K562 (cell line): ENCODE results near the gene JADE2. TPM values are rescaled to one million over a fixed set of nuclear protein-coding genes. Genes with fewer than 3 reads are reported as not detected.
A peak's percentile ranks its signal among the peaks of the same experiment; 100 is the strongest.

ENCODE experiments used
- ATAC-seq: fragments of 200-7000 bp; cut with Tn5 transposase; 3 replicates; pipeline ENCODE4 v1.9.1; 2020; ENCODE audit warnings: moderate library complexity
- BruUV-seq: library from RNA; stranded (reverse); fragments of 400-500 nt; replicated peaks from 2 replicates; lab custom pipeline; 2021; lab: Mats Ljungman, UMichigan
- CTCF ChIA-PET: fragments of 300-600 bp; formaldehyde crosslinking; extraction: SDS; loops from one replicate; lab custom pipeline; 2021; ENCODE audit warnings: low intra/inter-chr PET ratio; lab: Yijun Ruan, JAX
- POLR2A ChIA-PET: fragments of 300-600, 350-650 bp; sonication (Branson Sonifier 250); formaldehyde crosslinking; extraction: SDS; loops from one replicate; lab custom pipeline; 2021; ENCODE audit warnings: antibody characterized with exemption, inconsistent platforms; lab: Yijun Ruan, JAX
- DNase-seq, 4 experiments: peaks; one replicate each; pipeline versions ENCODE4 v3.0.0 to v3.0.0-alpha.2; 2011 to 2018; ENCODE audit warnings: low spot score in 3 of 4, mixed read lengths in 3 of 4; ENCODE audit errors: extremely low read depth in 1 of 4
- FAIRE-seq: peaks from 2 replicates; lab custom pipeline; 2011; peaks lifted over from hg19 to GRCh38; lab: Jason Lieb, UNC
- H2AFZ ChIP-seq: 2 replicates; pipeline ENCODE4 v1.6.0; 2011; ENCODE audit warnings: low read depth, low read length, control low read depth, inconsistent platforms
- H3K27ac ChIP-seq: fragments of 200-600 bp; 3 replicates; pipeline ENCODE4 v1.8.0; 2011; ENCODE audit warnings: low read depth, mild to moderate bottlenecking, control low read depth, inconsistent platforms, low read length, moderate library complexity, mixed read lengths; ENCODE audit errors: extremely low read depth
- H3K27me3 ChIP-seq, 2 experiments: fragments of 300-600 bp in 1 of 2; 2 replicates in 1 of 2; 3 replicates in 1 of 2; pipeline versions ENCODE4 v1.6.0 to v1.8.0; 2011; ENCODE audit warnings: inconsistent platforms in 2 of 2, low read length in 2 of 2, mild to moderate bottlenecking in 1 of 2, mixed read lengths in 1 of 2, moderate library complexity in 1 of 2; ENCODE audit not compliant: control insufficient read depth in 2 of 2, insufficient read depth in 2 of 2
- H3K36me3 ChIP-seq: fragments of 300-600 bp; 3 replicates; pipeline ENCODE4 v1.8.0; 2011; ENCODE audit warnings: mild to moderate bottlenecking, low read length, inconsistent platforms; ENCODE audit not compliant: control insufficient read depth, insufficient read depth
- H3K4me1 ChIP-seq, 2 experiments: fragments of 200-600 bp in 1 of 2; replicated peaks in 1 of 2; 2 replicates in 1 of 2; 3 replicates in 1 of 2; pipeline versions ENCODE4 v1.5.1 to v1.8.0; 2011; ENCODE audit warnings: inconsistent platforms in 2 of 2, low read length in 2 of 2, mild to moderate bottlenecking in 1 of 2, mixed read lengths in 1 of 2, moderate library complexity in 1 of 2; ENCODE audit not compliant: control insufficient read depth in 2 of 2, insufficient read depth in 2 of 2
- H3K4me2 ChIP-seq: 2 replicates; pipeline ENCODE4 v1.6.1; 2011; ENCODE audit warnings: low read length, control low read depth, inconsistent platforms, mixed read lengths; ENCODE audit not compliant: insufficient read depth
- H3K4me3 ChIP-seq: fragments of 200-600 bp; sonication (generic), shearing (Covaris generic); 2 replicates; pipeline ENCODE4 v1.5.1; 2016; ENCODE audit warnings: control low read depth, inconsistent platforms
- H3K79me2 ChIP-seq: fragments of 200-600 bp; 3 replicates; pipeline ENCODE4 v1.8.0; 2011; ENCODE audit warnings: low read length, inconsistent platforms; ENCODE audit not compliant: control insufficient read depth, insufficient read depth
- H3K9ac ChIP-seq, 2 experiments: 2 replicates each; pipeline versions ENCODE4 v1.6.0 to v1.6.1; 2011; ENCODE audit warnings: low read depth in 2 of 2, low read length in 2 of 2, control low read depth in 1 of 2, inconsistent platforms in 1 of 2, mild to moderate bottlenecking in 1 of 2, mixed read lengths in 1 of 2; ENCODE audit not compliant: insufficient read depth in 1 of 2
- H3K9me1 ChIP-seq: one replicate; pipeline ENCODE4 v1.6.0; 2011; ENCODE audit warnings: inconsistent platforms, mild to moderate bottlenecking, low read length, moderate library complexity; ENCODE audit not compliant: control insufficient read depth, insufficient read depth
- H3K9me3 ChIP-seq: replicated peaks from 2 replicates; pipeline ENCODE4 v1.5.1; 2011; ENCODE audit warnings: low read depth, low read length, inconsistent platforms; ENCODE audit not compliant: control insufficient read depth, insufficient read depth
- H4K20me1 ChIP-seq: replicated peaks from 2 replicates; pipeline ENCODE4 v1.6.1; 2011; ENCODE audit warnings: low read length, inconsistent platforms, mixed read lengths; ENCODE audit not compliant: control insufficient read depth, insufficient read depth
- ATF7 ChIP-seq: fragments of 450-650 bp; IDR thresholded peaks from 2 replicates; pipeline ENCODE4 v1.7.1; 2014; ENCODE audit warnings: mild to moderate bottlenecking, moderate library complexity
- CHD4 ChIP-seq: fragments of 200-600 bp; sonication (generic); IDR thresholded peaks from 3 replicates; pipeline ENCODE4 v1.6.1; 2012; ENCODE audit warnings: low read depth, mild to moderate bottlenecking, mixed read lengths, low read length, inconsistent platforms; ENCODE audit not compliant: insufficient read depth, insufficient replicate concordance, poor library complexity, severe bottlenecking
- CREM ChIP-seq: IDR thresholded peaks from 2 replicates; pipeline ENCODE4 v1.6.1; 2014; ENCODE audit warnings: antibody characterized with exemption, low read depth
- CTCF ChIP-seq, 3 experiments: IDR thresholded peaks in 2 of 3; conservative IDR thresholded peaks in 1 of 3; 2 replicates each; pipeline ENCODE4 v1.5.1; 2011 to 2012; ENCODE audit warnings: low read length in 3 of 3, mild to moderate bottlenecking in 3 of 3, control low read depth in 2 of 3, improper control_type of control experiment in 1 of 3, inconsistent platforms in 1 of 3, low read depth in 1 of 3, mixed read lengths in 1 of 3, moderate library complexity in 1 of 3; ENCODE audit not compliant: insufficient read depth in 2 of 3
- EWSR1 ChIP-seq: fragments of 450-650 bp; IDR thresholded peaks from 2 replicates; pipeline ENCODE4 v1.6.1; 2018; ENCODE audit warnings: borderline replicate concordance, mild to moderate bottlenecking, low read depth, moderate library complexity; ENCODE audit not compliant: partially characterized antibody
- FOXM1 ChIP-seq, 2 experiments: fragments of 450-650 bp in 1 of 2; sonication (generic) in 1 of 2; formaldehyde crosslinking in 1 of 2; IDR thresholded peaks; 2 replicates each; pipeline versions ENCODE4 v1.6.1 to v1.9.0; 2017 to 2022; ENCODE audit warnings: low read depth in 2 of 2, mild to moderate bottlenecking in 2 of 2, missing genetic modification reagents in 1 of 2, moderate library complexity in 1 of 2
- JUN ChIP-seq, 2 experiments: sonication (generic) in 1 of 2; formaldehyde crosslinking in 1 of 2; IDR thresholded peaks; 2 replicates each; pipeline versions ENCODE4 v1.6.1 to v1.8.0; 2012 to 2022; ENCODE audit warnings: borderline replicate concordance in 2 of 2, mild to moderate bottlenecking in 2 of 2, improper control_type of control experiment in 1 of 2, low read depth in 1 of 2, low read length in 1 of 2, missing genetic modification reagents in 1 of 2
- KDM2B ChIP-seq: fragments of 250-450 bp; sonication (Bioruptor Pico); IDR thresholded peaks from 2 replicates; pipeline ENCODE4 v1.8.0; 2021; ENCODE audit warnings: mild to moderate bottlenecking, moderate library complexity
- LCOR ChIP-seq: sonication (generic); formaldehyde crosslinking; IDR thresholded peaks from 2 replicates; pipeline ENCODE4 v1.8.0; 2022; ENCODE audit warnings: mild to moderate bottlenecking, missing genetic modification reagents
- MCM2 ChIP-seq: fragments of 450-650 bp; IDR thresholded peaks from 2 replicates; pipeline ENCODE4 v1.6.1; 2017; ENCODE audit warnings: low read depth, mild to moderate bottlenecking
- NELFE ChIP-seq: IDR thresholded peaks from 2 replicates; pipeline ENCODE4 v1.6.1; 2011; ENCODE audit warnings: mild to moderate bottlenecking; ENCODE audit not compliant: insufficient read depth, insufficient read length
- SMARCA4 ChIP-seq: fragments of 450-650 bp; IDR thresholded peaks from 2 replicates; pipeline ENCODE4 v1.6.1; 2016
- SPI1 ChIP-seq: IDR thresholded peaks from 2 replicates; pipeline ENCODE4 v1.6.1; 2011; ENCODE audit warnings: low read depth, low read length, control low read depth, borderline replicate concordance
- ZNF354B ChIP-seq: fragments of 250-450 bp; sonication (Bioruptor Pico); IDR thresholded peaks from 2 replicates; pipeline ENCODE4 v1.4.0; 2020
- ZNF41 ChIP-seq: fragments of 250-450 bp; sonication (Bioruptor Pico); conservative IDR thresholded peaks from 2 replicates; pipeline ENCODE4 v1.4.0; 2020; ENCODE audit warnings: mild to moderate bottlenecking
- ZNF583 ChIP-seq: fragments of 250-450 bp; sonication (Bioruptor Pico); IDR thresholded peaks from 2 replicates; pipeline ENCODE4 v1.4.0; 2020
- ZNF830 ChIP-seq: fragments of 250-450 bp; sonication (Bioruptor Pico); IDR thresholded peaks from 2 replicates; pipeline ENCODE4 v1.5.0; 2021; ENCODE audit warnings: mild to moderate bottlenecking
- WGBS: fragments of 100-300 bp; shearing (Covaris generic); methylation state at CpG from one replicate; pipeline ENCODE4 v1.1.6; 2016; ENCODE audit warnings: low coverage, mixed read lengths; ENCODE audit not compliant: insufficient coverage; ENCODE audit errors: missing lambda C conversion rate; 5-methylcytosine and 5-hydroxymethylcytosine counted together
- in situ Hi-C: fragments of 300-500 bp; cut with MboI; formaldehyde crosslinking; loops from 4 replicates; pipeline ENCODE4 v1.15.0; 2018; ENCODE audit warnings: inconsistent platforms, mixed read lengths
- intact Hi-C: fragments of 100-400 bp; cut with micrococcal nuclease; formaldehyde crosslinking; loops from 2 replicates; pipeline ENCODE4 v1.14.2; 2022
- polyA plus RNA-seq, 8 experiments: library from polyadenylated mRNA; depleted of rRNA in 4 of 8; stranded (reverse) in 5 of 8; unstranded in 3 of 8; fragments of >200 nt; fragmentation: Nextera tagmentation in 2 of 8; fragmentation: Illumina TruSeq in 1 of 8; extraction: Ambion mirVana in 2 of 8; extraction: Trizol in 1 of 8; gene quantifications; 2 replicates each; pipeline versions ENCODE4 v1.2.1 to v1.2.3, GENCODE V29; 2011 to 2014; ENCODE audit warnings: inconsistent platforms in 1 of 8, missing spikeins in 1 of 8
- total RNA-seq, 7 experiments: library from RNA; depleted of rRNA in 6 of 7; stranded (reverse); fragments of >200 nt in 6 of 7; fragmentation: Illumina TruSeq in 2 of 7; extraction: Trizol in 2 of 7; gene quantifications; 2 replicates each; pipeline versions ENCODE4 v1.2.1 to v1.2.3, GENCODE V29; 2011 to 2021; ENCODE audit warnings: low replicate concordance in 1 of 7

The JADE2 gene
- total and polyA plus RNA-seq, 9 of the 15 experiments (the other 6 are each of a cell fraction or from before 2014, with no cell fraction given), result 0.50 to 23.3 (median 9.1) TPM

- POLR2A ChIA-PET, result interaction anchor here (0.8 to 1.5 kb wide), 4 partner anchors 51 to 129 kb away, joined by 3 to 4 read pairs (median 4); no protein-coding TSS in a partner anchor
- TF ChIP-seq ZNF354B (CRISPR knock-in tag), result no peak
- no peak for TF ChIP-seq CHD4
- no peak for TF ChIP-seq ZNF583 (CRISPR knock-in tag)
- TF ChIP-seq CTCF (IDR thresholded peaks at IDR 0.05 in 2 of 3, conservative IDR thresholded peaks at IDR 0.05 in 1 of 3; ENCODE audit: insufficient read depth in 2 of 3, low read depth in 1 of 3, low read length in 3 of 3), result peak; percentile 77 to 89 (median 80)
- TF ChIP-seq JUN (IDR thresholded peaks at IDR 0.05; ENCODE audit: borderline replicate concordance, low read depth, low read length), result no peak
- no peak for TF ChIP-seq JUN (CRISPR knock-in tag; IDR thresholded peaks at IDR 0.05; ENCODE audit: borderline replicate concordance)
- 0 out of 2 replicates have a peak, but pooled peaks have one; percentile 11 for TF ChIP-seq ATF7
- TF ChIP-seq LCOR, result no peak
- no peak for TF ChIP-seq KDM2B
- no peak for TF ChIP-seq CREM
- TF ChIP-seq SMARCA4, result no peak
- no peak for TF ChIP-seq EWSR1
- TF ChIP-seq FOXM1 (IDR thresholded peaks at IDR 0.05; ENCODE audit: low read depth), result no peak
- TF ChIP-seq FOXM1 (CRISPR knock-in tag; IDR thresholded peaks at IDR 0.05; ENCODE audit: low read depth), result no peak
- no peak for TF ChIP-seq MCM2
- TF ChIP-seq ZNF830 (CRISPR knock-in tag), result no peak
- peak; percentile 40; the same call in 1 of the 2 replicates for TF ChIP-seq SPI1
- TF ChIP-seq ZNF41 (CRISPR knock-in tag), result no peak
- TF ChIP-seq NELFE, result no peak
Measured at GRCh38 chr5:134527156-134527960, 1.9 kb downstream of the JADE2 start.

More at GRCh38 chr5:134527156-134527960, 1.9 kb downstream of the JADE2 start:
- Histone ChIP-seq H3K9ac (peak overlapping the region; percentile 42 to 95; a peak in 3 of 4 replicates), H3K36me3 (no peaks in the 10 kb centered on the region), H3K4me3 (peak overlapping the region; percentile 80), H3K4me2 (peak overlapping the region; percentile 87), H4K20me1 (no peaks in the 10 kb centered on the region), H3K27me3 (no peaks in the 10 kb centered on the region), H3K9me3 (no peaks in the 10 kb centered on the region), H3K4me1 (peaks cover 10 to 43% of the 10 kb centered on the region in 2 experiments; a peak in 3 of 5 replicates), H3K9me1 (no peaks in the 10 kb centered on the region), H2AFZ (peak overlapping the region; percentile 91), H3K27ac (peak overlapping the region; percentile 87; the same call in 2 of the 3 replicates), H3K79me2 (peaks cover 53% of the 10 kb centered on the region)
- peak; percentile 77 for ATAC-seq
- intact Hi-C loops (loop anchor here (2.0 to 5.0 kb wide), 3 partner anchors 50 to 157 kb away; partner anchors contain the start of genes CDKN2AIPNL and UBE2B), in situ Hi-C loops (no loop called here)
- CTCF ChIA-PET, result interaction anchor here (0.6 to 1.8 kb wide), 4 partner anchors 54 to 1459 kb away, joined by 4 to 6 read pairs (median 5); partner anchors contain the start of gene CDKN2AIPNL
- DNase-seq, result peak; percentile 86 to 90 (median 88)
- BruUV-seq, result no TSS peak
- peak; percentile 26 for FAIRE-seq
- WGBS, result 2% methylated on average over 30 of the region's 57 CpGs
